GM12873 (cell line): ENCODE data around the gene GRIK4.

Source experiments
- CTCF ChIP-seq: IDR thresholded peaks from 2 replicates; pipeline ENCODE4 v1.5.1; 2012; ENCODE audit warnings: low read depth, mild to moderate bottlenecking, moderate library complexity, low read length, control low read depth; ENCODE audit not compliant: insufficient read depth; ENCODE audit errors: missing control alignments

The GRIK4 gene

GRCh38 chr11:120537996-120538395 lies 26.4 kb downstream of the GRIK4 start:
- no peak for TF ChIP-seq CTCF

- no peak for TF ChIP-seq CTCF
These were observed 27.2 kb downstream of the GRIK4 start for GRCh38 chr11:120538707-120539106.

DNA sequence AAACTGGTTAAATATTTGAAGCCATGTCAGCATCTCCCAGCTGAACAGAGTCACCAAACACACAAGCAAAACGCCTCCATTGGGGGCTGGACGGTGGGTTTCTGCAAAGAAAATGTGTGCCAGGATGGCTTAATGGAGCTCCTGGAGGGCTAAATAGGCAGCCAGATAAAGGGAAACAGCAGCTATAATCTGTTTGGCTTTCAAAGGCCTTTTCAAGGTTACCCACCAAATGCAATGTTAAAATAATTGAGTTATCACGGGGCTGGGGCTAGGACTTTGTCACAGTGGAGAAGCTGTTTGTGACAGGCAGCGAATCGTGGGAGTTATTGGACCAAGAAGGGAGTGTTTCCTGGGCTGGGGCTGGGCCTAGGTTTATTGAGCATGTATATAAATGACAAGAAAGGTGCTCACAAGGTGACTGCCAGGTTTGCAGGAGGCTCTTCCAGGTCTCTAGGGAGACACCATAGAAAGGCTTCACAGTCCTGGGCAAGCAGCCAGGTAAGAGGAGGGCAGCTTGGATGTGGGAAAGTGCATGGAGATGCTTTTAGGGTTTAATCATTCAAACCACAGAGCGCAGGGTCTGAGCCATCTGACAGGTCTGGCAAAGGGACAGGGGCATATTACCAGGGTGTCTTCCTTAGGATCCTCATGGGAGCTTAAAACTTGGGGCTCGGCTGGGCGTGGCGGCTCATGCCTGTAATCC lies 28.3 kb downstream of the GRIK4 start:
- no peak for TF ChIP-seq CTCF

DNA sequence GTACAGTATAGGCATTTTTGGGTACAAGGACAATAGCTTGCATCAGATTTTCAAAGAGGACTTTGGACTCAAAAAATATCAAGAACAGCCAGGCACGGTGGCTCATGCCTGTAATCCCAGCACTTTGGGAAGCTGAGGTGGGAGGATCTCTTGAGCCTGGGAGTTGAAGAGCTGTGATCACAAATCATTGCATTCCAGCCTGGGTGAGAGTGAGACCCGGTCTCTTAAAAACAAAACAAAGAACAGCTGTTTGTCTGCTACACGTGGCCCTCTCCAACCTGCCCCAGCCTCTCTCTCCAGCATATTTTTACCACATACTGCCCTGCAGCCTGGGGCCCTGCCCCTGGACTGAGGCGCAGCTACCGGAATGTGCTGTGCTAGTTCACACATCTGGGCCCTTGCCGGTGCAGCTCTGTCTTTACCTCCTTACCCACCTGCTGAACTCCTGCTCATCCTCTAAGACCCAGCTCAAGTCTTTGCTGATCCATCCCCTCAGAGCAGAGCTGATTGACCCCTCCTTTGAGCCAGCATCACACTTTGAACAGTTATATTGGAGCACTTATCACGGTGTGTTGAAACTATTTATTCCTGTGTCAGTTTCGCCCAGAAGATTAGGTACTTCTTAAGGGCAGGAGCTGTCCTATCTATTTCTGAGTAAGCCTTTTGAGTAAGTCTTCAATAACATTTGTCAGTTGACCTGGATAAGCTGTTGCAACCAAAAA lies 29.4 kb downstream of the GRIK4 start:
- no peak for TF ChIP-seq CTCF

DNA sequence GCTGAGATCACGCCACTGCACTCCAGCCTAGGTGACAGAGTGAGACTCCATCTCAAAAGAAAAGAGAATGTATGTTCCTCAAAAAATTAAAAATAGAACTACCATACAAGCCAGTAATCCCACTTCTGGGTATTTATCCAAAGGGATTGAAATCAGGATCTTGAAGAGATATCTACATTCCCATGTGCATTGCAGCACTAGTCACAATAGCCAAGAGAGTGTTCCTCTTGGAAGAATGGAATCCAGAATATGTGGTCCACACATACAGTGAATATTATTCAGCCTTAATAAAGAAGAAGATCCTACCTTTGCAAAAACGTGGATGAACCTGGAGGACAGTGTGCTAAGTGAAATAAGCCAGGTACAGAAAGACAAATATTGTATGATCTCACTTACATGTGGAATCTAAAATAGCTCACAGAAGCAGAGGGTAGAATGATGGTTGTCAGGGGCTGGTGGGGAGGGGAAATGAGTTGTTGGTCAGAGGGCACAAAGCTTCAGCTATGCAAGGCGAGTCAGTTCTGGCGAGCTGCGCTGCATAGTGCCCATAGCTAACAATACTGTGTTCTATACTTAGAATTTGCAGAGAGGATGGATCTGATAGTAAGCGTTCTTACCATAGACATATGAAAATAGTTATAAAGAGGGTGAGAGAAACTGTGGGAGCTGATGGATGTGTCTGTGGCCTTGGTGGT lies 32.1 kb downstream of the GRIK4 start:
- TF ChIP-seq CTCF, result no peak

DNA sequence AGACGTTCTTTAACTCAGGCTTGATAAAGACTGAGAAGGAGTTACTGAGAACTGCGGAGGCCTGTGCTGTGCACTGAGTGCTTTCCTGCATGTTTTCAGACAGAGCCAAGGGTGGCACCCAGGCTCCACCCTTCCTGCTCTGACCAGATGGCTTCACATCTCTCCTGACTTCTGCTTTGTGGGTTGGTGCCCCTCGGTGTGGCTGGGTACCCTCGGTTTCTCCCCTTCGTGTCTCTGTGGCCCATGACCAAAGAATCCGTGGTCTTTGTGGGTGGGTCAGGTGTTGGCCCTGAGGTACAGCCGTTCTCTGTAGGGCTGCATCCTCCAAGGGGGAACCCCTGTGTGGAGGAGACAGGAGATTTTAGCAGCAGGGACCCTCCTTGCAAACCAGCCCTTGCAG lies 34.3 kb downstream of the GRIK4 start:
- TF ChIP-seq CTCF, result no peak
